SU-DHL-6 (cell line): Measurements from ENCODE around the gene FUT6.
"Not testable (repeated sequence)": the region's sequence is repeated elsewhere in the genome, so short reads cannot be mapped to it uniquely, and the experiment has no call there.

Experiments
- H2AFZ ChIP-seq: fragments of 200-600 bp; sonication (generic); 2 replicates; pipeline ENCODE4 v1.6.1; 2014; ENCODE audit warnings: low read depth, mild to moderate bottlenecking, moderate library complexity, mixed read lengths, antibody characterized with exemption, low read length; ENCODE audit not compliant: severe bottlenecking
- H3F3A ChIP-seq: fragments of 200-600 bp; shearing (Covaris generic); 2 replicates; pipeline ENCODE4 v1.6.0; 2016; ENCODE audit warnings: antibody characterized with exemption, mild to moderate bottlenecking; ENCODE audit not compliant: insufficient read depth
- H3K27ac ChIP-seq: fragments of 200-600 bp; sonication (generic); 2 replicates; pipeline ENCODE4 v1.5.1; 2016; ENCODE audit warnings: low read depth, mild to moderate bottlenecking, low read length, moderate library complexity, mixed read lengths
- H3K27me3 ChIP-seq: fragments of 200-600 bp; sonication (generic), shearing (Covaris generic); 2 replicates; pipeline ENCODE4 v1.6.0; 2014; ENCODE audit warnings: mild to moderate bottlenecking, low read length
- H3K36me3 ChIP-seq: fragments of 200-600 bp; sonication (generic); 2 replicates; pipeline ENCODE4 v1.6.1; 2014; ENCODE audit warnings: mild to moderate bottlenecking, low read length, mixed read lengths
- H3K4me2 ChIP-seq: fragments of 300-600, 200-600 bp; shearing (Covaris generic), sonication (generic); 2 replicates; pipeline ENCODE4 v1.6.0; 2014; ENCODE audit warnings: low read length, low read depth, mild to moderate bottlenecking; ENCODE audit not compliant: poor library complexity, severe bottlenecking
- H3K4me3 ChIP-seq: fragments of 200-600 bp; sonication (generic); 2 replicates; pipeline ENCODE4 v1.5.1; 2014; ENCODE audit warnings: antibody characterized with exemption, low read length, mild to moderate bottlenecking, mixed read lengths; ENCODE audit not compliant: insufficient read depth, poor library complexity, severe bottlenecking
- H3K79me2 ChIP-seq: fragments of 200-600 bp; sonication (generic); 2 replicates; pipeline ENCODE4 v1.6.1; 2014; ENCODE audit warnings: mild to moderate bottlenecking, low read length, moderate library complexity; ENCODE audit not compliant: insufficient read depth
- H3K9ac ChIP-seq: fragments of 200-600 bp; sonication (generic); 2 replicates; pipeline ENCODE4 v1.7.0; 2014; ENCODE audit warnings: mild to moderate bottlenecking, low read length
- H3K9me2 ChIP-seq: fragments of 200-600 bp; sonication (generic); replicated peaks from 2 replicates; pipeline ENCODE4 v1.6.1; 2014; ENCODE audit warnings: low read length; ENCODE audit not compliant: insufficient read depth
- H3K9me3 ChIP-seq: fragments of 200-600 bp; sonication (generic); 2 replicates; pipeline ENCODE4 v1.6.1; 2014; ENCODE audit warnings: low read length, mixed read lengths; ENCODE audit not compliant: insufficient read depth
- H4K20me1 ChIP-seq: fragments of 200-600 bp; sonication (generic); 2 replicates; pipeline ENCODE4 v1.6.1; 2014; ENCODE audit warnings: low read depth, mild to moderate bottlenecking, antibody characterized with exemption, low read length, moderate library complexity, mixed read lengths
- CTCF ChIP-seq: fragments of 200-600 bp; sonication (generic); IDR thresholded peaks from one replicate; pipeline ENCODE4 v1.5.1; 2017; ENCODE audit warnings: antibody characterized with exemption, mild to moderate bottlenecking, low read length, moderate library complexity; ENCODE audit not compliant: insufficient read depth, poor library complexity, severe bottlenecking
- EZH2phosphoT487 ChIP-seq: fragments of 200-600 bp; sonication (generic), shearing (Covaris generic); conservative IDR thresholded peaks from 2 replicates; pipeline ENCODE4 v1.6.1; 2018; ENCODE audit warnings: mild to moderate bottlenecking, antibody characterized with exemption, low read length, moderate library complexity, mixed read lengths

FUT6 gene

GRCh38 chr19:5877882-5878281 is 38.4 kb upstream of the FUT6 start:
- H3K36me3 ChIP-seq: no peaks in the 10 kb centered on the region
- H2AFZ ChIP-seq: no peak overlapping the region
- no peaks in the 10 kb centered on the region for H4K20me1 ChIP-seq
- H3F3A ChIP-seq: no peaks in the 10 kb centered on the region
- TF ChIP-seq EZH2phosphoT487: no peak
- no peak for TF ChIP-seq CTCF
- no peak overlapping the region for H3K4me3 ChIP-seq
- H3K79me2 ChIP-seq: no peaks in the 10 kb centered on the region
- no peaks in the 10 kb centered on the region for H3K9me3 ChIP-seq
- H3K9me2 ChIP-seq: no peaks in the 10 kb centered on the region
- no peak overlapping the region for H3K27ac ChIP-seq
- H3K4me2 ChIP-seq: no peak overlapping the region
- no peak overlapping the region for H3K9ac ChIP-seq
- no peaks in the 10 kb centered on the region for H3K27me3 ChIP-seq

- Histone ChIP-seq H2AFZ (no peak overlapping the region), H3K27ac (no peak overlapping the region), H3K79me2 (no peaks in the 10 kb centered on the region), H3K9me3 (no peaks in the 10 kb centered on the region), H4K20me1 (no peaks in the 10 kb centered on the region), H3K36me3 (no peaks in the 10 kb centered on the region), H3F3A (no peaks in the 10 kb centered on the region), H3K4me3 (no peak overlapping the region), H3K9ac (no peak overlapping the region), H3K27me3 (no peaks in the 10 kb centered on the region), H3K4me2 (no peak overlapping the region), H3K9me2 (no peaks in the 10 kb centered on the region)
- no peak for TF ChIP-seq CTCF
- TF ChIP-seq EZH2phosphoT487: no peak
Observed at GRCh38 chr19:5877427-5877826, 37.9 kb upstream of the FUT6 start.

- H4K20me1 ChIP-seq, H3K9me3 ChIP-seq, H3K27ac ChIP-seq, H3K9me2 ChIP-seq, H3K36me3 ChIP-seq, H3F3A ChIP-seq, H2AFZ ChIP-seq, H3K4me2 ChIP-seq, H3K4me3 ChIP-seq, H3K9ac ChIP-seq, H3K27me3 ChIP-seq, H3K79me2 ChIP-seq: not testable (repeated sequence)
Observed at GRCh38 chr19:5874496-5874895, 35.0 kb upstream of the FUT6 start.

DNA sequence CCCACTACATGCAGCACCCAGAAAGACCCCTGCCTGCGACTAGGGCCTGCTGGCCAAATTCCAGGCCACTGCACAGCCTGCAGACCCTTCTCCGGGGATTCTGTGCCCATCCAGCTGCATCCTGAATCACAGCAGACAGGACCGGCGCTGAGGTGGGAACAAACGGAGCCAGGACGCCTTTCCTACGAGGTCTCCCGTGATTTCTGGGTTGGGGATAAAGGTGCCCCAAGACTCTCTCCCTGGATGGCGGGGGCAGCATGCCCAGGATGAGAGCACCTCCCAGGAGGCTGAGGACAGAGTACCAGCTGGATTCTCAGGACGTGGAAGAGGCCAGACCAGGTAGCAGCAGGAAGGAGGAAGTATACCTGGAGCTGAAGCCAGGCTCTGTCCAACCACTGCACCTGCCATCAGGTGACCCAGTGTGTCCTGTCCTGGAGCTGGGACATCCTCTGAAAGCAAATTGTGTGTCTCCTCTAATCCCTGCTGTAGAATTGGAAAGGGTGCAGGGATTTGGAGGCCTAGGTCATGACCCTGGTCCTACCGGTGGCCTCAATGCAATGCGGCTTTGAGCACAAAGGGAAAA is 34.2 kb upstream of the FUT6 start:
- Histone ChIP-seq H3K27ac (no peak overlapping the region), H3K27me3 (no peaks in the 10 kb centered on the region), H3K9ac (no peak overlapping the region), H3K4me3 (no peak overlapping the region), H3K9me3 (no peaks in the 10 kb centered on the region), H3K9me2 (no peaks in the 10 kb centered on the region), H3K4me2 (no peak overlapping the region), H3K36me3 (no peaks in the 10 kb centered on the region), H2AFZ (no peak overlapping the region), H3F3A (no peaks in the 10 kb centered on the region), H3K79me2 (no peaks in the 10 kb centered on the region), H4K20me1 (no peaks in the 10 kb centered on the region)
- TF ChIP-seq EZH2phosphoT487 (no peak), CTCF (no peak)
